GM23338 (cell line): ENCODE results near the gene GBF1. TPM values are rescaled to one million over a fixed set of nuclear protein-coding genes. Genes with fewer than 3 reads are reported as not detected.

ENCODE experiments used
- ATAC-seq: fragments of 200-7000 bp; cut with Tn5 transposase; 3 replicates; pipeline ENCODE4 v1.9.1; 2020
- DNase-seq: peaks from one replicate; pipeline ENCODE4 v3.0.0-alpha.2; 2015; ENCODE audit warnings: low spot score
- H2AFZ ChIP-seq: fragments of 200-600 bp; sonication (generic); 2 replicates; pipeline ENCODE4 v1.8.0; 2016; ENCODE audit warnings: antibody characterized with exemption, mild to moderate bottlenecking, moderate library complexity
- H3F3A ChIP-seq: fragments of 200-600 bp; sonication (generic); replicated peaks from 2 replicates; pipeline ENCODE4 v1.8.0; 2017; ENCODE audit warnings: antibody characterized with exemption, mixed run types, low read depth
- H3K27ac ChIP-seq: fragments of 200-600 bp; sonication (generic); 2 replicates; pipeline ENCODE4 v1.6.1; 2016; ENCODE audit warnings: low read depth
- H3K27me3 ChIP-seq: fragments of 200-600 bp; sonication (generic); 2 replicates; pipeline ENCODE4 v1.8.0; 2016; ENCODE audit warnings: mild to moderate bottlenecking, mixed run types, moderate library complexity; ENCODE audit not compliant: insufficient read depth
- H3K36me3 ChIP-seq: fragments of 200-600 bp; sonication (generic); 2 replicates; pipeline ENCODE4 v1.8.0; 2016; ENCODE audit warnings: mild to moderate bottlenecking; ENCODE audit not compliant: insufficient read depth
- H3K4me1 ChIP-seq: fragments of 200-600 bp; sonication (generic); 2 replicates; pipeline ENCODE4 v1.8.0; 2016; ENCODE audit warnings: mild to moderate bottlenecking, moderate library complexity; ENCODE audit not compliant: insufficient read depth
- H3K4me2 ChIP-seq: fragments of 200-600 bp; sonication (generic); 2 replicates; pipeline ENCODE4 v1.7.1; 2017; ENCODE audit warnings: mixed run types
- H3K4me3 ChIP-seq: fragments of 200-600 bp; sonication (generic); 2 replicates; pipeline ENCODE4 v1.6.1; 2016; ENCODE audit warnings: mixed run types
- H3K79me2 ChIP-seq: fragments of 200-600 bp; sonication (generic); replicated peaks from 2 replicates; pipeline ENCODE4 v1.8.0; 2017; ENCODE audit warnings: mild to moderate bottlenecking; ENCODE audit not compliant: insufficient read depth
- H3K9me2 ChIP-seq: fragments of 200-600 bp; sonication (generic); 2 replicates; pipeline ENCODE4 v1.8.0; 2017; ENCODE audit not compliant: insufficient read depth
- H4K20me1 ChIP-seq: fragments of 200-600 bp; sonication (generic); replicated peaks from 2 replicates; pipeline ENCODE4 v1.8.0; 2017; ENCODE audit warnings: mild to moderate bottlenecking; ENCODE audit not compliant: insufficient read depth
- H3K27ac Mint-ChIP-seq: 2 replicates; pipeline ENCODE4 v1.8.0; 2020; ENCODE audit warnings: inconsistent platforms, mild to moderate bottlenecking, moderate library complexity, mixed read lengths
- H3K27me3 Mint-ChIP-seq: 3 replicates; pipeline ENCODE4 v1.8.0; 2022; ENCODE audit warnings: low read depth, mild to moderate bottlenecking, moderate library complexity, mixed read lengths, inconsistent platforms; ENCODE audit not compliant: insufficient read depth, poor library complexity
- H3K36me3 Mint-ChIP-seq: 3 replicates; pipeline ENCODE4 v1.8.0; 2021; ENCODE audit warnings: low read depth, mild to moderate bottlenecking, inconsistent platforms, moderate library complexity, mixed read lengths
- H3K4me1 Mint-ChIP-seq: 3 replicates; pipeline ENCODE4 v1.8.0; 2020; ENCODE audit warnings: mild to moderate bottlenecking, inconsistent platforms, mixed read lengths
- H3K4me3 Mint-ChIP-seq: 3 replicates; pipeline ENCODE4 v1.8.0; 2021; ENCODE audit warnings: moderate library complexity, mild to moderate bottlenecking, inconsistent platforms, mixed read lengths
- H3K9me3 Mint-ChIP-seq: 3 replicates; pipeline ENCODE4 v1.8.0; 2020; ENCODE audit warnings: moderate library complexity, mild to moderate bottlenecking, inconsistent platforms, mixed read lengths
- ETS1 ChIP-seq: IDR thresholded peaks from 2 replicates; pipeline ENCODE4 v1.6.1; 2016; ENCODE audit warnings: antibody characterized with exemption
- EZH2 ChIP-seq: fragments of 200-600 bp; sonication (generic); IDR thresholded peaks from one replicate; pipeline ENCODE4 v1.8.0; 2017; ENCODE audit warnings: antibody characterized with exemption, mild to moderate bottlenecking, low read depth; ENCODE audit not compliant: unreplicated experiment
- EZH2phosphoT487 ChIP-seq: fragments of 200-600 bp; sonication (generic); IDR thresholded peaks from one replicate; pipeline ENCODE4 v1.8.1; 2018; ENCODE audit warnings: antibody characterized with exemption; ENCODE audit not compliant: unreplicated experiment
- JUNB ChIP-seq: IDR thresholded peaks from one replicate; pipeline ENCODE4 v1.6.1; 2016; ENCODE audit warnings: antibody characterized with exemption; ENCODE audit not compliant: unreplicated experiment
- NANOG ChIP-seq: IDR thresholded peaks from 2 replicates; pipeline ENCODE4 v1.6.1; 2016; ENCODE audit warnings: antibody characterized with exemption, borderline replicate concordance
- POLR2AphosphoS5 ChIP-seq: IDR thresholded peaks from 2 replicates; pipeline ENCODE4 v1.6.1; 2016; ENCODE audit warnings: antibody characterized with exemption, low read depth
- STAT1 ChIP-seq: IDR thresholded peaks from one replicate; pipeline ENCODE4 v1.6.1; 2016; ENCODE audit warnings: antibody characterized with exemption; ENCODE audit not compliant: unreplicated experiment
- ZNF114 ChIP-seq: fragments of 250-450 bp; sonication (Bioruptor Pico); IDR thresholded peaks from 2 replicates; pipeline ENCODE4 v1.5.0; 2020; ENCODE audit warnings: mild to moderate bottlenecking, moderate library complexity
- ZNF331 ChIP-seq: fragments of 250-450 bp; sonication (Bioruptor Pico); IDR thresholded peaks from 2 replicates; pipeline ENCODE4 v1.5.0; 2020; ENCODE audit warnings: low read depth, mild to moderate bottlenecking, moderate library complexity
- polyA plus RNA-seq: library from polyadenylated mRNA; unstranded; fragments of >200 nt; fragmentation: Nextera tagmentation; extraction: Ambion mirVana; gene quantifications from 2 replicates; pipeline ENCODE4 v1.2.1, GENCODE V29; 2016
- total RNA-seq: library from RNA; depleted of rRNA; stranded (reverse); fragments of >200 nt; shearing (Covaris generic); gene quantifications from 2 replicates; pipeline ENCODE4 v1.2.3, GENCODE V29; 2014
- TF ChIP-seq, protein P1 (sequence below): fragments of 250-450 bp; sonication (Bioruptor Pico); IDR thresholded peaks from 2 replicates; pipeline ENCODE4 v1.5.0; 2020; ENCODE audit warnings: mild to moderate bottlenecking, moderate library complexity

The GBF1 gene
- total and polyA plus RNA-seq, 2 experiments from 2014 or later = 6.5 to 27.2 TPM

GRCh38 chr10:102414749-102415148 is 169.4 kb downstream of the GBF1 start (continued):
- TF ChIP-seq, protein P1, sequence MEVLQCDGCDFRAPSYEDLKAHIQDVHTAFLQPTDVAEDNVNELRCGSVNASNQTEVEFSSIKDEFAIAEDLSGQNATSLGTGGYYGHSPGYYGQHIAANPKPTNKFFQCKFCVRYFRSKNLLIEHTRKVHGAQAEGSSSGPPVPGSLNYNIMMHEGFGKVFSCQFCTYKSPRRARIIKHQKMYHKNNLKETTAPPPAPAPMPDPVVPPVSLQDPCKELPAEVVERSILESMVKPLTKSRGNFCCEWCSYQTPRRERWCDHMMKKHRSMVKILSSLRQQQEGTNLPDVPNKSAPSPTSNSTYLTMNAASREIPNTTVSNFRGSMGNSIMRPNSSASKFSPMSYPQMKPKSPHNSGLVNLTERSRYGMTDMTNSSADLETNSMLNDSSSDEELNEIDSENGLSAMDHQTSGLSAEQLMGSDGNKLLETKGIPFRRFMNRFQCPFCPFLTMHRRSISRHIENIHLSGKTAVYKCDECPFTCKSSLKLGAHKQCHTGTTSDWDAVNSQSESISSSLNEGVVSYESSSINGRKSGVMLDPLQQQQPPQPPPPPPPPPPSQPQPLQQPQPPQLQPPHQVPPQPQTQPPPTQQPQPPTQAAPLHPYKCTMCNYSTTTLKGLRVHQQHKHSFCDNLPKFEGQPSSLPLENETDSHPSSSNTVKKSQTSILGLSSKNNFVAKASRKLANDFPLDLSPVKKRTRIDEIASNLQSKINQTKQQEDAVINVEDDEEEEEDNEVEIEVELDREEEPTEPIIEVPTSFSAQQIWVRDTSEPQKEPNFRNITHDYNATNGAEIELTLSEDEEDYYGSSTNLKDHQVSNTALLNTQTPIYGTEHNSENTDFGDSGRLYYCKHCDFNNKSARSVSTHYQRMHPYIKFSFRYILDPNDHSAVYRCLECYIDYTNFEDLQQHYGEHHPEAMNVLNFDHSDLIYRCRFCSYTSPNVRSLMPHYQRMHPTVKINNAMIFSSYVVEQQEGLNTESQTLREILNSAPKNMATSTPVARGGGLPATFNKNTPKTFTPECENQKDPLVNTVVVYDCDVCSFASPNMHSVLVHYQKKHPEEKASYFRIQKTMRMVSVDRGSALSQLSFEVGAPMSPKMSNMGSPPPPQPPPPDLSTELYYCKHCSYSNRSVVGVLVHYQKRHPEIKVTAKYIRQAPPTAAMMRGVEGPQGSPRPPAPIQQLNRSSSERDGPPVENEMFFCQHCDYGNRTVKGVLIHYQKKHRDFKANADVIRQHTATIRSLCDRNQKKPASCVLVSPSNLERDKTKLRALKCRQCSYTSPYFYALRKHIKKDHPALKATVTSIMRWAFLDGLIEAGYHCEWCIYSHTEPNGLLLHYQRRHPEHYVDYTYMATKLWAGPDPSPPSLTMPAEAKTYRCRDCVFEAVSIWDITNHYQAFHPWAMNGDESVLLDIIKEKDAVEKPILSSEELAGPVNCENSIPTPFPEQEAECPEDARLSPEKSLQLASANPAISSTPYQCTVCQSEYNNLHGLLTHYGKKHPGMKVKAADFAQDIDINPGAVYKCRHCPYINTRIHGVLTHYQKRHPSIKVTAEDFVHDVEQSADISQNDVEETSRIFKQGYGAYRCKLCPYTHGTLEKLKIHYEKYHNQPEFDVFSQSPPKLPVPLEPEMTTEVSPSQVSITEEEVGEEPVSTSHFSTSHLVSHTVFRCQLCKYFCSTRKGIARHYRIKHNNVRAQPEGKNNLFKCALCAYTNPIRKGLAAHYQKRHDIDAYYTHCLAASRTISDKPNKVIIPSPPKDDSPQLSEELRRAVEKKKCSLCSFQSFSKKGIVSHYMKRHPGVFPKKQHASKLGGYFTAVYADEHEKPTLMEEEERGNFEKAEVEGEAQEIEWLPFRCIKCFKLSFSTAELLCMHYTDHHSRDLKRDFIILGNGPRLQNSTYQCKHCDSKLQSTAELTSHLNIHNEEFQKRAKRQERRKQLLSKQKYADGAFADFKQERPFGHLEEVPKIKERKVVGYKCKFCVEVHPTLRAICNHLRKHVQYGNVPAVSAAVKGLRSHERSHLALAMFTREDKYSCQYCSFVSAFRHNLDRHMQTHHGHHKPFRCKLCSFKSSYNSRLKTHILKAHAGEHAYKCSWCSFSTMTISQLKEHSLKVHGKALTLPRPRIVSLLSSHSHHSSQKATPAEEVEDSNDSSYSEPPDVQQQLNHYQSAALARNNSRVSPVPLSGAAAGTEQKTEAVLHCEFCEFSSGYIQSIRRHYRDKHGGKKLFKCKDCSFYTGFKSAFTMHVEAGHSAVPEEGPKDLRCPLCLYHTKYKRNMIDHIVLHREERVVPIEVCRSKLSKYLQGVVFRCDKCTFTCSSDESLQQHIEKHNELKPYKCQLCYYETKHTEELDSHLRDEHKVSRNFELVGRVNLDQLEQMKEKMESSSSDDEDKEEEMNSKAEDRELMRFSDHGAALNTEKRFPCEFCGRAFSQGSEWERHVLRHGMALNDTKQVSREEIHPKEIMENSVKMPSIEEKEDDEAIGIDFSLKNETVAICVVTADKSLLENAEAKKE (CRISPR knock-in tag) = no peak
- TF ChIP-seq ZNF114 (no peak), EZH2 (no peak), JUNB (no peak), STAT1 (no peak), NANOG (no peak), ZNF331 (no peak), EZH2phosphoT487 (no peak), POLR2AphosphoS5 (no peak), ETS1 (no peak)

- Histone ChIP-seq H2AFZ (no peak overlapping the region), H4K20me1 (no peaks in the 10 kb centered on the region), H3K4me1 (peaks cover 9% of the 10 kb centered on the region; the same call in 1 of the 2 replicates), H3K9me2 (no peaks in the 10 kb centered on the region), H3K36me3 (no peaks in the 10 kb centered on the region), H3K27me3 (peaks cover 12% of the 10 kb centered on the region), H3K27ac (no peak overlapping the region), H3K4me3 (no peak overlapping the region), H3F3A (peaks cover 19% of the 10 kb centered on the region), H3K4me2 (no peak overlapping the region), H3K79me2 (no peaks in the 10 kb centered on the region)
- Mint-ChIP-seq H3K36me3 (no peaks in the 10 kb centered on the region; the same call in 2 of the 3 replicates), H3K4me1 (peaks cover 29% of the 10 kb centered on the region), H3K27ac (no peak overlapping the region), H3K27me3 (peaks cover 44% of the 10 kb centered on the region), H3K4me3 (no peak overlapping the region; the same call in 2 of the 3 replicates), H3K9me3 (no peaks in the 10 kb centered on the region; the same call in 2 of the 3 replicates)
- DNase-seq (no peak), ATAC-seq (no peak)
- TF ChIP-seq STAT1 (no peak), EZH2 (no peak), ETS1 (no peak), NANOG (no peak), EZH2phosphoT487 (no peak), POLR2AphosphoS5 (no peak)
These were observed 171.0 kb downstream of the GBF1 start for GRCh38 chr10:102416283-102416682.
